Stimulated activated CD4-positive, alpha-beta T cell treated with anti-CD3 and anti-CD28 coated beads, Interleukin-4, amount 100 ng/mL, for 48 hours (primary cell): ENCODE measurements around the gene FASTK.

Experiments used
- DNase-seq, 2 donors: peaks; one replicate each; pipeline ENCODE4 v3.0.0-alpha.2; 2020; ENCODE audit warnings: low read depth in 2 of 2

Gene FASTK

GRCh38 chr7:151064454-151064853 is 16.2 kb downstream of the FASTK start:
- DNase-seq = no peak

- no peak for DNase-seq
Observed at GRCh38 chr7:151063212-151063561, 17.4 kb downstream of the FASTK start.

GRCh38 chr7:151062399-151063211 is 18.0 kb downstream of the FASTK start:
- no peak for DNase-seq

GRCh38 chr7:151062111-151062398 is 18.6 kb downstream of the FASTK start:
- DNase-seq = no peak

GRCh38 chr7:151061213-151062110 is 19.1 kb downstream of the FASTK start:
- DNase-seq = no peak

- no peak for DNase-seq
Observed at GRCh38 chr7:151060416-151061212, 20.0 kb downstream of the FASTK start.

GRCh38 chr7:151060113-151060415 is 20.5 kb downstream of the FASTK start:
- DNase-seq = no peak

GRCh38 chr7:151059367-151060112 is 21.1 kb downstream of the FASTK start, which contains the start of gene SLC4A2:
SLC4A2 (plus strand) TSS chr7:151059589; CDS start chr7:151061988, 2,399 bp downstream.
- peak; percentile 57 to 67 for DNase-seq

GRCh38 chr7:151058781-151059366 is 21.7 kb downstream of the FASTK start:
- DNase-seq = no peak

- peak; percentile 95 for DNase-seq
Observed at GRCh38 chr7:151057989-151058780, 22.4 kb downstream of the FASTK start.

GRCh38 chr7:151057506-151057988 is 23.1 kb downstream of the FASTK start, which contains the start of gene CDK5:
CDK5 (minus strand) TSS chr7:151057897; CDS start chr7:151057848, 49 bp downstream.
- no peak for DNase-seq

- DNase-seq = no peak
Observed at GRCh38 chr7:151056666-151057505, 23.7 kb downstream of the FASTK start.

GRCh38 chr7:151056283-151056665 is 24.3 kb downstream of the FASTK start:
- DNase-seq = no peak

GRCh38 chr7:151053751-151054150 is 26.9 kb downstream of the FASTK start:
- DNase-seq = no peak

GRCh38 chr7:151053096-151053495 is 27.5 kb downstream of the FASTK start:
- no peak for DNase-seq

- DNase-seq = peak in 1 of 2 donors; percentile 49
Observed at GRCh38 chr7:151051108-151051507, 29.5 kb downstream of the FASTK start.

GRCh38 chr7:151048911-151049463 is 31.6 kb downstream of the FASTK start:
- DNase-seq = no peak

GRCh38 chr7:151047976-151048815 is 32.4 kb downstream of the FASTK start, which contains the start of gene ASIC3:
ASIC3 (plus strand) TSS chr7:151048531; CDS start chr7:151048886, 355 bp downstream.
- DNase-seq = no peak
